ENCODE results near the gene SLC26A4.

Gene SLC26A4

DNA sequence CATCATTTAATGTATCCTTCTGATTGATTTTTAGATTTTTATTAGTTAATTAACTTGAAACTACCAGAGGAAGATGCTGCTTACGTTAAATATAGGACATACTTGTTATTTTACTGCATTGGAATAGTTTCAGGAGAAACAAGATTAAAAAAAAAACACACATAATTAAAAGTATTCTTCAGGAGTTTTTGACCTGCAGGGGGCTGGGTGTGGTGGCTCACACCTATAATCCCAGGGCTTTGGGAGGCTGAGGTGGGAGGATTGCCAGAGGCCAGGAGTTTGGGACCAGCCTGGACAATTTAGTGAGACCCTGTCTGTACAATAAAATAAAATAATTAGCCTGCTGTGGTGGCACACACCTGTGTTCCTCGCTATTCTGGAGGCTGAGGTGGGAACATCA is 94.0 kb downstream of the SLC26A4 start:
- no peak for DNase-seq

DNA sequence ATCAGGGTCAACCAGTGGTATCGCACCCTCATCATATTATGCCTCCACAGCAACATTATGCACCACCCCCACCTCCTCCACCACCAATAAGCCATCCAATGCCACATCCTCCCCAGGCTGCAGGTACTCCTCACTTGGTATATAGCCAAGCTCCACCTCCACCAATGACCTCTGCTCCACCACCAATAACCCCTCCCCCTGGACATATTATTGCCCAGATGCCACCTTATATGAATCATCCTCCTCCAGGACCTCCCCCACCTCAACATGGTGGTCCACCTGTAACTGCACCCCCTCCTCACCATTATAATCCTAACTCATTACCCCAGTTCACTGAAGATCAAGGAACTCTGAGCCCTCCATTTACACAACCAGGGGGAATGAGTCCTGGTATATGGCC is 98.0 kb downstream of the SLC26A4 start:
- DNase-seq = no peak

DNA sequence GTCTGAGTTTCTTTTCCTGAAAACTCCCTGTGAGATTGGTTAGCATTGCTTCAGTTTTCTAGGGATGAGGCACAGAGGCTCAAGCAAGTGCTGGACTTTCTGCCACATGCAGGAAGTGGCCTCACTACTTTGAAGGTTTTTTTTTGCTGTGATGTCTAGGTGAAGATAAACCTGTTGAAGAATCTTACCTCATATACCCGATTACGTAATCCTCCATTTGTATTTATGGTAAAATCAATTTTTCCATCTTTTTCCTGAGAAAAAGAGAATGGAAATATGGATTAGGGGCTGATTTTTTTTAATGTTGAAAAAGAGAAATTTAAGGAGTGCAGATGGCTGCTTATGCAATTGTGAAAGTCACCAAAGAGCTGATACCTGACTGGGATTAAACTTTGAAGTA is 106.8 kb downstream of the SLC26A4 start:
- DNase-seq = no peak
